DOHH2 (cell line): ENCODE data around the gene TTC6.

Experiments
- H3F3A ChIP-seq: fragments of 200-600 bp; sonication (generic), shearing (Covaris generic); 2 replicates; pipeline ENCODE4 v1.6.0; 2016; ENCODE audit warnings: antibody characterized with exemption, mild to moderate bottlenecking; ENCODE audit not compliant: control insufficient read depth, insufficient read depth
- H3K27ac ChIP-seq: fragments of 200-600 bp; sonication (generic); 2 replicates; pipeline ENCODE4 v1.5.1; 2014; ENCODE audit warnings: low read depth, mild to moderate bottlenecking, low read length, moderate library complexity
- H3K27me3 ChIP-seq: fragments of 200-600 bp; sonication (generic); 2 replicates; pipeline ENCODE4 v1.6.1; 2014; ENCODE audit warnings: mild to moderate bottlenecking, low read length, mixed read lengths; ENCODE audit not compliant: control insufficient read depth
- H3K36me3 ChIP-seq: fragments of 200-600 bp; sonication (generic); 2 replicates; pipeline ENCODE4 v1.6.1; 2014; ENCODE audit warnings: mild to moderate bottlenecking, low read length, moderate library complexity, mixed read lengths; ENCODE audit not compliant: control insufficient read depth
- H3K4me1 ChIP-seq: fragments of 200-600 bp; sonication (generic); 2 replicates; pipeline ENCODE4 v1.6.1; 2014; ENCODE audit warnings: mild to moderate bottlenecking, low read length, mixed read lengths; ENCODE audit not compliant: control insufficient read depth
- H3K4me2 ChIP-seq: fragments of 200-600 bp; sonication (generic); 2 replicates; pipeline ENCODE4 v1.6.0; 2014; ENCODE audit warnings: mild to moderate bottlenecking, low read length, moderate library complexity
- H3K4me3 ChIP-seq: fragments of 200-600 bp; sonication (generic); 2 replicates; pipeline ENCODE4 v1.5.1; 2014; ENCODE audit warnings: mild to moderate bottlenecking, low read length, mixed read lengths
- H3K79me2 ChIP-seq: fragments of 200-600 bp; sonication (generic); 2 replicates; pipeline ENCODE4 v1.6.1; 2014; ENCODE audit warnings: mild to moderate bottlenecking, low read length, mixed read lengths; ENCODE audit not compliant: control insufficient read depth
- H3K9me2 ChIP-seq: fragments of 200-600 bp; sonication (generic); replicated peaks from 2 replicates; pipeline ENCODE4 v1.6.1; 2014; ENCODE audit warnings: mild to moderate bottlenecking, low read length, mixed read lengths; ENCODE audit not compliant: control insufficient read depth
- H3K9me3 ChIP-seq: fragments of 200-600 bp; sonication (generic); 2 replicates; pipeline ENCODE4 v1.6.1; 2014; ENCODE audit warnings: antibody characterized with exemption, low read length, mixed read lengths; ENCODE audit not compliant: control insufficient read depth, insufficient read depth
- H4K20me1 ChIP-seq: fragments of 200-600 bp; sonication (generic); 2 replicates; pipeline ENCODE4 v1.6.0; 2014; ENCODE audit warnings: low read depth, mild to moderate bottlenecking, antibody characterized with exemption, low read length, moderate library complexity; ENCODE audit not compliant: control insufficient read depth, insufficient read depth
- CTCF ChIP-seq: fragments of 200-600 bp; sonication (generic); IDR thresholded peaks from one replicate; pipeline ENCODE4 v1.5.1; 2014; ENCODE audit warnings: antibody characterized with exemption, mild to moderate bottlenecking, low read depth, low read length; ENCODE audit not compliant: poor library complexity, severe bottlenecking
- EZH2phosphoT487 ChIP-seq: fragments of 200-600 bp; sonication (generic); IDR thresholded peaks from 2 replicates; pipeline ENCODE4 v1.6.1; 2017; ENCODE audit warnings: borderline replicate concordance, mild to moderate bottlenecking, antibody characterized with exemption, low read length, moderate library complexity, mixed read lengths

TTC6 gene

GRCh38 chr14:37602605-37603453 lies 7.4 kb downstream of the TTC6 start:
- Histone ChIP-seq H3K36me3 (no peaks in the 10 kb centered on the region), H3K4me2 (no peak overlapping the region), H3K79me2 (no peaks in the 10 kb centered on the region), H3K4me1 (no peaks in the 10 kb centered on the region), H3K9me3 (peaks cover 8% of the 10 kb centered on the region; the same call in 1 of the 2 replicates), H3K9me2 (no peaks in the 10 kb centered on the region), H3K4me3 (no peak overlapping the region), H4K20me1 (no peaks in the 10 kb centered on the region), H3K27ac (no peak overlapping the region), H3F3A (no peaks in the 10 kb centered on the region), H3K27me3 (no peaks in the 10 kb centered on the region)
- no peak for TF ChIP-seq EZH2phosphoT487

GRCh38 chr14:37603688-37604251 lies 8.3 kb downstream of the TTC6 start:
- Histone ChIP-seq H3K9me2 (no peaks in the 10 kb centered on the region), H3K27ac (no peak overlapping the region), H4K20me1 (no peaks in the 10 kb centered on the region), H3K4me3 (no peak overlapping the region), H3F3A (no peaks in the 10 kb centered on the region), H3K9me3 (peaks cover 7% of the 10 kb centered on the region; the same call in 1 of the 2 replicates), H3K4me2 (no peak overlapping the region), H3K79me2 (no peaks in the 10 kb centered on the region), H3K4me1 (no peaks in the 10 kb centered on the region), H3K27me3 (no peaks in the 10 kb centered on the region), H3K36me3 (no peaks in the 10 kb centered on the region)
- TF ChIP-seq CTCF (no peak), EZH2phosphoT487 (no peak)

- Histone ChIP-seq H3F3A (no peaks in the 10 kb centered on the region), H3K27ac (no peak overlapping the region), H3K4me2 (no peak overlapping the region), H3K9me2 (no peaks in the 10 kb centered on the region), H4K20me1 (no peaks in the 10 kb centered on the region), H3K79me2 (no peaks in the 10 kb centered on the region), H3K4me3 (no peak overlapping the region), H3K36me3 (no peaks in the 10 kb centered on the region), H3K4me1 (no peaks in the 10 kb centered on the region), H3K27me3 (no peaks in the 10 kb centered on the region), H3K9me3 (no peaks in the 10 kb centered on the region)
- no peak for TF ChIP-seq EZH2phosphoT487
- no peak for TF ChIP-seq CTCF
Measured at GRCh38 chr14:37606678-37607077, 11.2 kb downstream of the TTC6 start.

GRCh38 chr14:37608649-37609048 lies 13.2 kb downstream of the TTC6 start:
- no peaks in the 10 kb centered on the region for H3K4me1 ChIP-seq
- H3K4me2 ChIP-seq, result no peak overlapping the region
- no peaks in the 10 kb centered on the region for H3K36me3 ChIP-seq
- TF ChIP-seq CTCF, result no peak
- no peak for TF ChIP-seq EZH2phosphoT487
- no peaks in the 10 kb centered on the region for H4K20me1 ChIP-seq
- no peaks in the 10 kb centered on the region for H3K9me3 ChIP-seq
- no peaks in the 10 kb centered on the region for H3K27me3 ChIP-seq
- no peaks in the 10 kb centered on the region for H3K79me2 ChIP-seq
- no peak overlapping the region for H3K4me3 ChIP-seq
- no peak overlapping the region for H3K27ac ChIP-seq
- no peaks in the 10 kb centered on the region for H3F3A ChIP-seq
- H3K9me2 ChIP-seq, result no peaks in the 10 kb centered on the region
